Esophagus muscularis mucosa (tissue), 4 donors: ENCODE results near the gene S100A1.

Source experiments
- EP300 ChIP-seq: sonication (generic); formaldehyde crosslinking; IDR thresholded peaks from one replicate; pipeline ENCODE4 v1.6.1; 2017; ENCODE audit warnings: antibody characterized with exemption
- POLR2AphosphoS5 ChIP-seq, 2 donors: sonication (generic); formaldehyde crosslinking; IDR thresholded peaks; one replicate each; pipeline ENCODE4 v1.6.1; 2017; ENCODE audit warnings: antibody characterized with exemption in 2 of 2
- TF ChIP-seq, protein P1 (sequence below), 3 experiments: fragments of 200-600 bp in 2 of 3; fragments of 450-650 bp in 1 of 3; sonication (generic) in 2 of 3; IDR thresholded peaks; one replicate each; pipeline ENCODE4 v1.5.1; 2017 to 2019; ENCODE audit warnings: antibody characterized with exemption in 3 of 3, mild to moderate bottlenecking in 2 of 3, moderate library complexity in 1 of 3

GRCh38 chr1:153608089-153608682 is 20.0 kb upstream of the S100A1 start:
- TF ChIP-seq POLR2AphosphoS5 (IDR thresholded peaks at IDR 0.05) (no peak), EP300 (no peak)
- TF ChIP-seq, protein P1, sequence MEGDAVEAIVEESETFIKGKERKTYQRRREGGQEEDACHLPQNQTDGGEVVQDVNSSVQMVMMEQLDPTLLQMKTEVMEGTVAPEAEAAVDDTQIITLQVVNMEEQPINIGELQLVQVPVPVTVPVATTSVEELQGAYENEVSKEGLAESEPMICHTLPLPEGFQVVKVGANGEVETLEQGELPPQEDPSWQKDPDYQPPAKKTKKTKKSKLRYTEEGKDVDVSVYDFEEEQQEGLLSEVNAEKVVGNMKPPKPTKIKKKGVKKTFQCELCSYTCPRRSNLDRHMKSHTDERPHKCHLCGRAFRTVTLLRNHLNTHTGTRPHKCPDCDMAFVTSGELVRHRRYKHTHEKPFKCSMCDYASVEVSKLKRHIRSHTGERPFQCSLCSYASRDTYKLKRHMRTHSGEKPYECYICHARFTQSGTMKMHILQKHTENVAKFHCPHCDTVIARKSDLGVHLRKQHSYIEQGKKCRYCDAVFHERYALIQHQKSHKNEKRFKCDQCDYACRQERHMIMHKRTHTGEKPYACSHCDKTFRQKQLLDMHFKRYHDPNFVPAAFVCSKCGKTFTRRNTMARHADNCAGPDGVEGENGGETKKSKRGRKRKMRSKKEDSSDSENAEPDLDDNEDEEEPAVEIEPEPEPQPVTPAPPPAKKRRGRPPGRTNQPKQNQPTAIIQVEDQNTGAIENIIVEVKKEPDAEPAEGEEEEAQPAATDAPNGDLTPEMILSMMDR (IDR thresholded peaks at IDR 0.05), result no peak
